ENCODE measurements around the gene KRT6B. TPM values are rescaled to one million over a fixed set of nuclear protein-coding genes. Genes with fewer than 3 reads are reported as not detected.

Gene KRT6B
- total RNA-seq, 1 experiment from 2014 or later, result not detected

- Histone ChIP-seq H3K4me3 (replicated peaks in 1 of 2; ENCODE audit: low read depth in 1 of 2, low read length in 2 of 2) (no peak overlapping the region), H2AFZ (ENCODE audit: low read depth, low read length, poor library complexity, severe bottlenecking) (no peak overlapping the region), H4K20me1 (ENCODE audit: insufficient read depth) (no peaks in the 10 kb centered on the region), H3K9ac (ENCODE audit: low read length) (no peak overlapping the region), H3K27me3 (ENCODE audit: insufficient read depth, low read length) (no peaks in the 10 kb centered on the region; the same call in 1 of the 2 replicates), H3K4me2 (ENCODE audit: low read length) (no peak overlapping the region), H3K9me2 (ENCODE audit: insufficient read depth) (no peaks in the 10 kb centered on the region), H3K79me2 (ENCODE audit: insufficient read depth, low read length) (no peaks in the 10 kb centered on the region), H3K9me3 (ENCODE audit: control insufficient read depth in 1 of 2, insufficient read depth in 1 of 2, low read depth in 1 of 2, low read length in 2 of 2) (no peaks in the 10 kb centered on the region), H3K27ac (ENCODE audit: low read depth, low read length) (no peak overlapping the region), H3K36me3 (ENCODE audit: control insufficient read depth in 1 of 2, insufficient read depth in 2 of 2, low read length in 2 of 2) (no peaks in the 10 kb centered on the region), H3K4me1 (ENCODE audit: control insufficient read depth in 1 of 2, insufficient read depth in 2 of 2, low read length in 2 of 2) (peaks cover 2 to 46% of the 10 kb centered on the region in 2 experiments; a peak in 3 of 4 replicates)
- ChIA-PET RAD21 (ENCODE audit: low non-redundant PET in 1 of 2, low total read pairs in 2 of 2, uncharacterized antibody in 2 of 2, unreplicated experiment in 2 of 2) (no interaction called here), POLR2A (interaction anchor here (1.0 kb wide), 1 partner anchor 10 kb away, joined by 3 read pairs; no protein-coding TSS in a partner anchor), CTCF (interaction anchor here (1.8 kb wide), 1 partner anchor 436 kb away, joined by 3 read pairs; no protein-coding TSS in a partner anchor)
- no peak for ATAC-seq
- TF ChIP-seq EGR1 (IDR thresholded peaks at IDR 0.05; ENCODE audit: low read depth) (no peak), REST (IDR thresholded peaks at IDR 0.05; ENCODE audit: low read depth) (no peak), POLR2AphosphoS5 (IDR thresholded peaks at IDR 0.05; ENCODE audit: low read depth, low read length) (no peak), ELF1 (IDR thresholded peaks at IDR 0.05; ENCODE audit: borderline replicate concordance, low read depth) (no peak), TCF7L2 (IDR thresholded peaks at IDR 0.05; ENCODE audit: borderline replicate concordance, extremely low read depth, insufficient read depth, insufficient read length) (no peak), POLR2A (IDR thresholded peaks at IDR 0.05; ENCODE audit: borderline replicate concordance, extremely low read depth, insufficient read depth, insufficient read length) (no peak), EZH2 (IDR thresholded peaks at IDR 0.05) (no peak), RAD21 (IDR thresholded peaks at IDR 0.05; ENCODE audit: low read depth) (no peak), JUND (IDR thresholded peaks at IDR 0.05) (no peak), SRF (IDR thresholded peaks at IDR 0.05; ENCODE audit: low read depth) (no peak)
- DNase-seq (ENCODE audit: low read depth, low spot score), result no peak
- intact Hi-C loops (cut with micrococcal nuclease), result no loop called here
- no TSS peak for BruUV-seq (replicated peaks)
These were observed 17.0 kb downstream of the KRT6B start for GRCh38 chr12:52434760-52435530.
